ENCODE data around the gene PECR. TPM values are rescaled to one million over a fixed set of nuclear protein-coding genes. Genes with fewer than 3 reads are reported as not detected.

The PECR gene
- total and polyA plus RNA-seq, 7 donors = 1.9 to 4.8 (median 2.5) TPM

- intact Hi-C loops (cut with DNase I) = loop anchor here in 1 of 2 donors (5.0 kb wide), 1 partner anchor 306 kb away; no protein-coding TSS in a partner anchor
- no peak for DNase-seq
- H3K4me3 ChIP-seq = no peak overlapping the region
- WGBS, 3 donors = 82 to 90% (median 85%) methylated on average over 1 of the region's 1 CpG
- H3K4me1 ChIP-seq = peaks cover 19% of the 10 kb centered on the region
- H3K27me3 ChIP-seq (ENCODE audit: insufficient read depth in 3 of 3, low read length in 2 of 3) = no peaks in the 10 kb centered on the region
- H3K36me3 ChIP-seq (ENCODE audit: insufficient read depth in 1 of 2, low read depth in 1 of 2) = peaks cover 9 to 92% of the 10 kb centered on the region in 2 donors
- no peak for TF ChIP-seq CTCF (IDR thresholded peaks at IDR 0.05)
- no peak for ATAC-seq
- H3K9me3 ChIP-seq = no peaks in the 10 kb centered on the region
- no peak overlapping the region for H3K27ac ChIP-seq
Observed at GRCh38 chr2:216116418-216116817, 34.8 kb upstream of the PECR start.

- Histone ChIP-seq H3K4me1 (peaks cover 28% of the 10 kb centered on the region), H3K9me3 (no peaks in the 10 kb centered on the region), H3K27ac (peak overlapping the region; percentile 85), H3K36me3 (ENCODE audit: insufficient read depth in 1 of 2, low read depth in 1 of 2) (peaks cover 9 to 83% of the 10 kb centered on the region in 2 donors), H3K4me3 (peak overlapping the region; percentile 74), H3K27me3 (ENCODE audit: insufficient read depth in 3 of 3, low read length in 2 of 3) (no peaks in the 10 kb centered on the region)
- 3 to 6% (median 4%) methylated on average over 29 of the region's 29 CpGs for WGBS, 3 donors
- DNase-seq (peak; percentile 96 to 98), ATAC-seq (peak; percentile 96 to 98 (median 97))
- TF ChIP-seq CTCF (IDR thresholded peaks at IDR 0.05) = peak; percentile 89
- intact Hi-C loops (cut with DNase I) = loop anchor here in 1 of 2 donors (5.0 kb wide), 1 partner anchor 307 kb away; no protein-coding TSS in a partner anchor
Observed at GRCh38 chr2:216114714-216115531, 33.3 kb upstream of the PECR start.

GRCh38 chr2:216114382-216114713 is 32.7 kb upstream of the PECR start:
- Histone ChIP-seq H3K4me3 (peak overlapping the region; percentile 74), H3K4me1 (peaks cover 28% of the 10 kb centered on the region), H3K9me3 (no peaks in the 10 kb centered on the region), H3K27ac (no peak overlapping the region), H3K27me3 (ENCODE audit: insufficient read depth in 3 of 3, low read length in 2 of 3) (no peaks in the 10 kb centered on the region), H3K36me3 (ENCODE audit: insufficient read depth in 1 of 2, low read depth in 1 of 2) (peaks cover 9 to 77% of the 10 kb centered on the region in 2 donors)
- intact Hi-C loops (cut with DNase I) = no loop called here
- TF ChIP-seq CTCF (IDR thresholded peaks at IDR 0.05) = no peak
- peak in 1 of 4 donors; percentile 36 for ATAC-seq
- DNase-seq = no peak
- WGBS, 3 donors = 33 to 42% (median 39%) methylated on average over 4 of the region's 4 CpGs

GRCh38 chr2:216113572-216113971 is 32.0 kb upstream of the PECR start:
- no peak for DNase-seq
- intact Hi-C loops (cut with DNase I) = no loop called here
- no peak for ATAC-seq
- no peak for TF ChIP-seq CTCF (IDR thresholded peaks at IDR 0.05)
- H3K36me3 ChIP-seq (ENCODE audit: insufficient read depth in 1 of 2, low read depth in 1 of 2) = peaks cover 9 to 69% of the 10 kb centered on the region in 2 donors
- no peaks in the 10 kb centered on the region for H3K9me3 ChIP-seq
- H3K27ac ChIP-seq = no peak overlapping the region
- H3K4me3 ChIP-seq = no peak overlapping the region
- H3K27me3 ChIP-seq (ENCODE audit: insufficient read depth in 3 of 3, low read length in 2 of 3) = no peaks in the 10 kb centered on the region
- 63 to 84% (median 66%) methylated on average over 3 of the region's 3 CpGs for WGBS, 3 donors
- peaks cover 28% of the 10 kb centered on the region for H3K4me1 ChIP-seq
